Erythroblast (primary cell): Measurements from ENCODE around the gene CSF2.
"Not testable (repeated sequence)": the region's sequence is repeated elsewhere in the genome, so short reads cannot be mapped to it uniquely, and the experiment has no call there.

Experiments used
- DNase-seq, 2 experiments: peaks; one replicate each; lab custom pipeline; 2025; lab: John Stamatoyannopoulos, UW
- GATA1 ChIP-seq: IDR thresholded peaks from 2 replicates; pipeline ENCODE4 v1.6.1; 2011; ENCODE audit warnings: low read depth, mild to moderate bottlenecking, control low read depth, low read length, moderate library complexity
- POLR2A ChIP-seq: IDR thresholded peaks from 2 replicates; pipeline ENCODE4 v1.6.1; 2011; ENCODE audit warnings: mild to moderate bottlenecking, low read length

The CSF2 gene

GRCh38 chr5:132098151-132098594 is 24.6 kb downstream of the CSF2 start:
- peak; percentile 29 to 31 for DNase-seq

DNA sequence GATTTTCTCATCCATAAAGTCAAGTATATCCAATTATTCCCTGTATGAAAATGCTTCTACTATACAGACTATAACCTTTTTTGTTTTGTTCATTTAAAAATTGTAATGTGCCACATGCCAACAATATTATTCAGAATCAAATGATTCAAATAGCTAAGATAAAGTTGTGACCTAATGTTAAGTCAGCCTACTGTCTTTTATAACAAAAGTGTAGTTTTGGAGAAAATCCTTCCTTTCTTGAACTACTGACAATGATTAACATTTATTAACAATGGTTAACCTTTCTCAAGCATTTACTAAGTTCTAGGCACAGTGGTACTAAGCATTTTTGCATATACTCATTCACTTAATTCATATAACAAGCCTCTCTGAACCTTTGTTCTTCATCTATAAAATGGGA is 25.0 kb downstream of the CSF2 start:
- TF ChIP-seq POLR2A: no peak
- TF ChIP-seq GATA1: no peak
- DNase-seq: no peak

More at GRCh38 chr5:132098151-132098594, 24.6 kb downstream of the CSF2 start:
- TF ChIP-seq POLR2A (no peak), GATA1 (no peak)

GRCh38 chr5:132099076-132099748 is 25.6 kb downstream of the CSF2 start:
- DNase-seq: no peak
- no peak for TF ChIP-seq GATA1
- no peak for TF ChIP-seq POLR2A

GRCh38 chr5:132099905-132100304 is 26.3 kb downstream of the CSF2 start:
- TF ChIP-seq GATA1: no peak
- TF ChIP-seq POLR2A: no peak

DNA sequence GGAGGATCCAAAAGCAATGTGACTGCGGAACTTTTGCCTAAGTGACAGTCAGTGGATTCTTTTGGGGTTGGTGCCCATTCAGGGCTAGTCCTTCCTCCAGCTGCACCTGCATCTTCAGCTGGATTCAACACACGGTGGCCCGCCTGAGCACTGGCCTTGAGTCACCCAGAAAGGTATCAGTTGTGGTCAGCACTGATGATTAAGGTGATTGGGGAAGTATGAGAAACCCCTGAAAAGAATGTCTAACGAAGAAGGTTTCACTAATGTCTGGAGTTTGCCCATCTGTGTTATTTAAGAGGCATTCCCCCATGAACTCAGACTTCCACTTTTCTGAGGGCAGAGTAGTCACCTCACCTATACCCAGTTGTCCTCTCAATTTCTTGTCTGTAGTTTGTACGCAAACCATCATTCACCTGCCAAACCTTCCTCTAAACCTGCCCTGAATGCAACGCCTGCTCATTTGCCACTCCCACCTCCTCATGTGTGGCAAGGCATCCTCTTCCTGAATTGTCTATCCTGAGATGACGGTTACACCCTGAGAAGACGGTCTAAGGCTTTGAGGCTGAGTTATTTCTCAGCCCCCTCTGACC is 27.2 kb downstream of the CSF2 start:
- no peak for TF ChIP-seq POLR2A
- TF ChIP-seq GATA1: no peak
- DNase-seq: no peak

More at GRCh38 chr5:132099905-132100304, 26.3 kb downstream of the CSF2 start:
- no peak for DNase-seq

DNA sequence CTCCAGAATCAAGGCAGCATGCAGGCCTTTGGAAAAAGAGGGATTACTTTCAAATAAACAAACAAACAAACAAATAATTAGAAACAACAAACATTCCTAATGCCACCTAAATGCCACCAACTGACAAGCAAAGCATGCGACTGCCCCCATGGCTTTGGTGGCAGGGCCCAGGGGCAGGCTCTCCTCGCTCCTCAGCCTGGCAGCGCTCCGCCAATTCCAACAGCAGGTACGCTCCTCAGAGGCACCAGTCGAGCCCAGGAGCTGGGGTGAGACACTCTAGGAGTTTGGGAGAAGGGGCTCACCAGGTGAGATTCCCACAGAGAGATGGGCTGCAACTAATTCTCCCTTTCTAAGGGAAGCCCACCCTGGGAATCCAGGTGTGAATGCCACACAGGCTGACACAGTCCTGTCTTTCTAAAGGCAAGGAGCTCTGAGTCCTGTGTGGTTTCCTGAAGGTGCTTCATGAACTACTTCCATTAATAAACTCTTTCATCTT is 27.8 kb downstream of the CSF2 start:
- TF ChIP-seq POLR2A (no peak), GATA1 (no peak)
- no peak for DNase-seq

DNA sequence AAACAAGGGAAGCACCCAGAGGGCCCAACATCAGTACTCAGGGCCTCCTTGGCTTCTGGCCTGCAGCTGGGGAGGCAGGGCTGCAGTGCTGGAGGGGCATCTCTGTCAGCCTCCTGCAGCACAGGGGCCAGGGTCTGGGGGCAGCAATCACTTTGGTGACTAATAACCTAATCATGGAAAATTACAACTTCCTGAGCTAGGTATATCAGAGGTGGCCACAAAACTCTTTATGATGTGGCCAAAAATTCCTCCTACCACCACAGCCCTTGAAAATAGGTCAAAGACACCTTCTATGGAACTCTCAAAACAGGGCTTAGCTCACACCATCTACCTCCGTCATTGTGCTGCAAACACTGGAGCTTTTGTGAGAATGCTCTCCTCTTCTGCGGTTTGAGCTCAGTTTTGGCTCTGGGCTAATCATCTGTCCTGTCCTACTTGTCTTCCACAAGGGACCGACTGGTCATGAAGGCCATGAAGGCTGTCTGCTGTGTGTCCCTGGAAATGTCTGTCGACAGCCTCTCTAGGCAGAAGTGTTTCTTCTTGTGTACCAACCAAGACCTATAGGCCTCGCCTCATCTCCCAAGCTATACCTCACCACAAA is 28.6 kb downstream of the CSF2 start:
- DNase-seq: no peak
- TF ChIP-seq POLR2A (no peak), GATA1 (no peak)

- DNase-seq: no peak
- no peak for TF ChIP-seq GATA1
- no peak for TF ChIP-seq POLR2A
Observed at GRCh38 chr5:132102944-132103331, 29.3 kb downstream of the CSF2 start.

DNA sequence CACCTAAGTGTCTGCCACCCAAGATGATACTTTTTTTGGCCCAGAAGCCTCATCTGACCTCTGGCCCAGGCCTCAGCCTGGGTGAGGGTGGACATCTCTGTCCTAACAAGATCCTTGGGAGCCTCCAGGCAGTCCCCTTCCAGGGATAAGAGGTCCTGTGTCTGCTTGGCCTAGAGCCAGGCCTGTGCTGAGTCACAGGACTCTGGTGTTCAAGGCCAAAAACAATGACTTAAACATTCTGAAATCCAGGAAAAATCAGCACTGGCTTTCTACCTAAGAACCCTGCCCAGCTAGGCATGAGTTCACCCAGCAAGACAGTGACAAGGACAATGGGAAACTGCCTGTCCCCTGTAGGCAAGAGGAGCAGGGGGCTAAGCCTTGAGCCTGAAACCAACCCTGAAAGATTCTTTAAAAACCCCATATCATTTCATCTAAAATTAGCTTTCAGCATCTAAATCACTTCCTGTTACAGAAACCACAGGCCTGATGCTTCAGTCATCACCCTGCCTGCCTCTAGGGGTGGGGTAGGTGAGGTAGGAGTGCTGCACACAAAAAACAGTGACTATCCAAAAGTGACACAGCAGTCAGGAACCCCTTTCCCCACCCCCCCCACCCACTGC is 29.9 kb downstream of the CSF2 start:
- TF ChIP-seq POLR2A: no peak
- no peak for TF ChIP-seq GATA1

GRCh38 chr5:132103969-132104391 is 30.4 kb downstream of the CSF2 start:
- no peak for DNase-seq
- no peak for TF ChIP-seq GATA1
- TF ChIP-seq POLR2A: no peak

More for the DNA sequence above, 29.9 kb downstream of the CSF2 start:
- peak in 1 of 2 experiments; percentile 56 for DNase-seq

- no peak for DNase-seq
Observed at GRCh38 chr5:132104556-132104955, 31.0 kb downstream of the CSF2 start.

DNA sequence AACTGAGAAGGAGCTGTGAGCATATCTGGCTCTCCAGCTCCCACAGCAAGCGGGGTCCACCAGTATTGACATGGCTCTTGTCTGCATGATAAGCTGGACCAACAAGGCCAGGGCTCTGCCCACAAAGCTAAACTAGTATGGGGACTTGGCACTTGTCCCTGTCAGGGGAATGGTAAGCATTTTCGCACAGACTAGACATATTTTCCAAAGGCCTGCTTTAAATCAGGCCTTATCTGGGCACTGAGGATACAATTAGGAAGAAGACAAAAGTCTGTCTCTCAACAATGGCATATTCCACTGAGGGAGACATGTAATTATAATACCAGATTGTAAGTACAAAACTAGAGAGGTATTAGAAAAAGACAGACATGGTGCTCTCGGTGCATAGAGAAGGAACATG is 32.1 kb downstream of the CSF2 start:
- no peak for DNase-seq
- TF ChIP-seq POLR2A (no peak), GATA1 (no peak)

More at GRCh38 chr5:132104556-132104955, 31.0 kb downstream of the CSF2 start:
- TF ChIP-seq POLR2A (no peak), GATA1 (no peak)

GRCh38 chr5:132108495-132108894 is 34.9 kb downstream of the CSF2 start:
- DNase-seq: not testable (repeated sequence)

- DNase-seq: not testable (repeated sequence)
Observed at GRCh38 chr5:132108957-132109356, 35.4 kb downstream of the CSF2 start.
